Neutrophil (primary cell): ENCODE measurements around the gene FBXO47.

Experiments
- H3K27ac ChIP-seq: fragments of 200-600 bp; sonication (generic); 2 replicates; pipeline ENCODE4 v1.5.1; 2016; ENCODE audit warnings: mild to moderate bottlenecking, moderate library complexity
- H3K27me3 ChIP-seq: fragments of 200-600 bp; sonication (generic); 2 replicates; pipeline ENCODE4 v1.6.0; 2016; ENCODE audit warnings: mild to moderate bottlenecking
- H3K36me3 ChIP-seq: fragments of 200-600 bp; sonication (generic); 2 replicates; pipeline ENCODE4 v1.5.1; 2017
- H3K4me1 ChIP-seq, 2 experiments: fragments of 200-600 bp in 1 of 2; sonication (generic) in 1 of 2; 1 replicate in 1 of 2; 2 replicates in 1 of 2; pipeline versions ENCODE4 v1.5.1 to v1.6.1; 2013 to 2016; ENCODE audit warnings: low read depth in 1 of 2, low read length in 1 of 2, mild to moderate bottlenecking in 1 of 2, moderate library complexity in 1 of 2; ENCODE audit not compliant: control insufficient read depth in 1 of 2, insufficient read depth in 1 of 2
- H3K4me3 ChIP-seq, 2 experiments: fragments of 200-600 bp in 1 of 2; sonication (generic) in 1 of 2; 1 replicate in 1 of 2; 2 replicates in 1 of 2; pipeline ENCODE4 v1.5.1; 2013 to 2016; ENCODE audit warnings: low read depth in 1 of 2, low read length in 1 of 2, mild to moderate bottlenecking in 1 of 2, moderate library complexity in 1 of 2
- H3K9me3 ChIP-seq: fragments of 200-600 bp; sonication (generic); 2 replicates; pipeline ENCODE4 v1.5.1; 2016
- CTCF ChIP-seq: fragments of 200-600 bp; sonication (generic); IDR thresholded peaks from 2 replicates; pipeline ENCODE4 v1.5.1; 2016; ENCODE audit warnings: antibody characterized with exemption

The FBXO47 gene

DNA sequence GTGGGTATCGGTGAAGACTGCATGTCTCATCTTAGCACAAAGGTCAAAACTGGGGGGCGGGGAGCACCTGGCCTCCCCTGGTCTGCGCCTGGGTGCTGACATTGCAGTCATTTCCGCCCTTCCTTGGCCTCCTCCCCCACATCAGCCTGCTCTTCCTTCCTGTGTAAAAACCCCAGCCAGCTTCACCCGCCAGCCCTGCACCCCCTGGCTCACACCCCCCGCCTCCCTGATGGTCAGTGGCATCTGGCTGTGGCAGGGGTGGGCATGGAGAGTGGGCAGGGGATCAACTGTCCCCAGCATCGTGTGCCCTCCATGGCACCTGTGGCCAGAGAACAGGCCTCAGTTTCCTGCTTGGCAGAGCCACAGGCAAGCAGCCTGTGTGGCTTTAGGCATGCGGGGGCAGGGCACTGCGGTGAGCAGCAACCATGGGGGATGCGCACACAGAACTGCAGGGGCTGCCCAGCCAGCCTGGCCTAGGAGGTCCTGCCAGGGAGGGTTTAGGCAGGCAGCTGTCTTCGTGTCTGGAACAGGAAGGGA, 68.3 kb downstream of the FBXO47 start:
- peak overlapping the region; percentile 96 for H3K27ac ChIP-seq
- H3K9me3 ChIP-seq = no peaks in the 10 kb centered on the region
- no peak for TF ChIP-seq CTCF
- H3K4me1 ChIP-seq = peaks cover 96 to 98% of the 10 kb centered on the region in 2 experiments
- no peaks in the 10 kb centered on the region for H3K27me3 ChIP-seq
- H3K36me3 ChIP-seq = peaks cover 89% of the 10 kb centered on the region
- H3K4me3 ChIP-seq = peak overlapping the region; percentile 44 to 60

GRCh38 chr17:38898291-38898679, 68.9 kb downstream of the FBXO47 start:
- Histone ChIP-seq H3K36me3 (peaks cover 89% of the 10 kb centered on the region), H3K27ac (peak overlapping the region; percentile 96), H3K4me1 (peaks cover 96 to 98% of the 10 kb centered on the region in 2 experiments), H3K9me3 (no peaks in the 10 kb centered on the region), H3K27me3 (no peaks in the 10 kb centered on the region), H3K4me3 (peak overlapping the region; percentile 44 to 60)
- no peak for TF ChIP-seq CTCF

- Histone ChIP-seq H3K4me1 (peaks cover 96 to 98% of the 10 kb centered on the region in 2 experiments), H3K27ac (peak overlapping the region; percentile 96), H3K27me3 (no peaks in the 10 kb centered on the region), H3K36me3 (peaks cover 89% of the 10 kb centered on the region), H3K9me3 (no peaks in the 10 kb centered on the region), H3K4me3 (peak overlapping the region; percentile 44 to 60)
- no peak for TF ChIP-seq CTCF
Measured at GRCh38 chr17:38897671-38898290, 69.4 kb downstream of the FBXO47 start.

GRCh38 chr17:38897176-38897575, 70.0 kb downstream of the FBXO47 start:
- peak overlapping the region; percentile 96 for H3K27ac ChIP-seq
- H3K9me3 ChIP-seq = no peaks in the 10 kb centered on the region
- no peaks in the 10 kb centered on the region for H3K27me3 ChIP-seq
- H3K4me1 ChIP-seq = peaks cover 96 to 98% of the 10 kb centered on the region in 2 experiments
- TF ChIP-seq CTCF = no peak
- peak overlapping the region in 1 of 2 experiments; percentile 60 for H3K4me3 ChIP-seq
- H3K36me3 ChIP-seq = peaks cover 89% of the 10 kb centered on the region

DNA sequence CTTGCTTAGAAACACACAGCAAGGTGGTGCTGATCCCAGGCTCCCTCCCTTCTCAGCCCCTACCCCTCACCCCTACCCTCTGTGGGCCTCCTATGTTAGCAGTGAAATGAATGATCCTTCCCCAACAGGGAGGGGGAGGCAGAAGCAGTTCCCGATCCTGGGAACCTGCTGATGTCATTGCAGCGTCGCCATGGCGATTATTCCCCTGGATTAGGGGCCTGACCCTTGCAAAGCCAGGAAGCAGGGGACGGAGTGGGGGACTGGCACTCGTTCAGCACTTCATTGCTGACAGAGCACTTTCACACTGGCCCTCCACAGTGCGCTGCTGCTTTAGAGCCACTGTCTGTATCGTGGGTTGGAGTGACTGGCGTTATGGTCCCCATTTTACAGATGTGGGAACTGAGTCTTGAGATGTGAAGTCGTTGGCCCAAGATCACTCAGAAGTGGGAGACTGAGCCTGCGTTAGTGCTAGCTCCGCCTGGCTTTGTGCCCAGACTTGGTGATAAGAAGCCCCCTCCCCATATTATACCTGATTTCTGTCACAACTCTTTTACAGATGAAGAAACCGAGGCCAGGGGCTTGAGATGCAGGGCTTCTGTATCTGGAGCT, 70.8 kb downstream of the FBXO47 start:
- peaks cover 90% of the 10 kb centered on the region for H3K36me3 ChIP-seq
- H3K27ac ChIP-seq = peak overlapping the region; percentile 96
- no peaks in the 10 kb centered on the region for H3K27me3 ChIP-seq
- TF ChIP-seq CTCF = no peak
- no peaks in the 10 kb centered on the region for H3K9me3 ChIP-seq
- H3K4me1 ChIP-seq = peaks cover 96 to 98% of the 10 kb centered on the region in 2 experiments
- H3K4me3 ChIP-seq = no peak overlapping the region
